Suprapubic skin (tissue), 4 donors: Measurements from ENCODE around the gene HMG20B. TPM values are rescaled to one million over a fixed set of nuclear protein-coding genes. Genes with fewer than 3 reads are reported as not detected.

Experiments used
- DNase-seq, 2 donors: peaks; one replicate each; pipeline ENCODE4 v3.0.0-alpha.2; 2019; ENCODE audit warnings: low spot score in 2 of 2
- H3K27ac ChIP-seq: fragments of 200-600 bp; sonication (generic); one replicate; pipeline ENCODE4 v1.5.1; 2019
- H3K27me3 ChIP-seq: fragments of 200-600 bp; sonication (generic); one replicate; pipeline ENCODE4 v1.5.1; 2019
- H3K36me3 ChIP-seq: fragments of 200-600 bp; sonication (generic); one replicate; pipeline ENCODE4 v1.5.1; 2019
- H3K4me1 ChIP-seq: fragments of 200-600 bp; sonication (generic); one replicate; pipeline ENCODE4 v1.5.1; 2019
- H3K4me3 ChIP-seq: fragments of 200-600 bp; sonication (generic); one replicate; pipeline ENCODE4 v1.5.1; 2019; ENCODE audit warnings: mild to moderate bottlenecking
- H3K9me3 ChIP-seq: fragments of 200-600 bp; sonication (generic); one replicate; pipeline ENCODE4 v1.5.1; 2019
- EP300 ChIP-seq: sonication (generic); formaldehyde crosslinking; IDR thresholded peaks from one replicate; pipeline ENCODE4 v1.6.1; 2017; ENCODE audit warnings: antibody characterized with exemption
- POLR2A ChIP-seq, 2 donors: fragments of 450-650 bp; IDR thresholded peaks; one replicate each; pipeline ENCODE4 v1.6.1; 2017; ENCODE audit warnings: antibody characterized with exemption in 2 of 2, mild to moderate bottlenecking in 2 of 2, moderate library complexity in 2 of 2
- POLR2AphosphoS5 ChIP-seq, 3 donors: sonication (generic); formaldehyde crosslinking; IDR thresholded peaks; one replicate each; pipeline ENCODE4 v1.6.1; 2017; ENCODE audit warnings: antibody characterized with exemption in 3 of 3
- WGBS: methylation state at CpG from one replicate; pipeline ENCODE4 v1.1.5; 2018; 5-methylcytosine and 5-hydroxymethylcytosine counted together
- total RNA-seq, 4 donors: library from RNA; depleted of rRNA; stranded (reverse); fragments of >200 nt; gene quantifications; one replicate each; pipeline ENCODE4 v1.1.0, GENCODE V29; 2016
- TF ChIP-seq, protein P1 (sequence below), 2 donors: fragments of 200-600 bp in 1 of 2; fragments of 450-650 bp in 1 of 2; sonication (generic) in 1 of 2; IDR thresholded peaks; one replicate each; pipeline ENCODE4 v1.5.1; 2016 to 2019; ENCODE audit warnings: antibody characterized with exemption in 2 of 2, mild to moderate bottlenecking in 1 of 2, moderate library complexity in 1 of 2

HMG20B gene
- total RNA-seq, 4 donors from 2014 or later: 87.9 to 135 (median 118) TPM

DNA sequence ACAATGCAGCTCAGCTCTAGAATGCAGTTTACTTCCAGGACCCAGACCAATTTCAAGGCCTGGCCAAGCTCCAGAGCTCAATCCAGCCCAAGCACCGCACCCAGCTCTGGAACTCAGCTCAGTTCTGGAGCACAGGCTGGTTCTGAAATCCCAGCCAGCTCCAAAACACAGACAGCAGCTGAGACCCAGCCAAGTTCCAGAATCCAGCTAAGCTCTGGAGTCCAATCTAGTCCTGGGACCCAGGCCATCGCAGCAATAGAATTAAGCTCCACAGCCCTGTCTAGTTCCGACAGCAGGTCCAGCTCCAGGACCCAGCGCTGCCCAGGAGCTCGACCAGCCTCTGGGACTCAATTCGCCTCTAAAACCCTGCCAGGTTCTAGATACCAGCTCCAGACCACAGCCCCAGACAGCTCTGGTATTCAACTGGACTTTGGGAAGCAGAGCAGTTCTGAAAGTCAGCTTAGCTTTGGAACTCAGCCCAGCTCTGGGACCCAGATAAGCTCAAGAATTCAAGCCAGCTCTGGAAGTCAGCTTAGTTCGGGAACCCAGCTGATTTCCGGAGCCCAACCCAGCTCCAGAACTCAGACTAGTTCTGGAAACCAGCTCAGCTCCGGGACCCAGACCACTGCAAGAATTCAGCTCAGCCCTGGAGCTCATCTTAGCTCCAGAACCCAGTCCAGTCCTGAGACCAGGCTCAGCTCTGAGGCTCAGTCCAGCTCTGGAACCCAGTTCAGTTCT is 19.3 kb downstream of the HMG20B start:
- no peaks in the 10 kb centered on the region for H3K27me3 ChIP-seq
- WGBS: 17% methylated on average over 1 of the region's 9 CpGs
- no peak overlapping the region for H3K4me3 ChIP-seq
- DNase-seq: no peak
- no peaks in the 10 kb centered on the region for H3K9me3 ChIP-seq
- H3K4me1 ChIP-seq: peaks cover 2% of the 10 kb centered on the region
- H3K36me3 ChIP-seq: no peaks in the 10 kb centered on the region
- TF ChIP-seq POLR2AphosphoS5 (IDR thresholded peaks at IDR 0.05) (no peak), EP300 (no peak), POLR2A (IDR thresholded peaks at IDR 0.05) (no peak)
- TF ChIP-seq, protein P1, sequence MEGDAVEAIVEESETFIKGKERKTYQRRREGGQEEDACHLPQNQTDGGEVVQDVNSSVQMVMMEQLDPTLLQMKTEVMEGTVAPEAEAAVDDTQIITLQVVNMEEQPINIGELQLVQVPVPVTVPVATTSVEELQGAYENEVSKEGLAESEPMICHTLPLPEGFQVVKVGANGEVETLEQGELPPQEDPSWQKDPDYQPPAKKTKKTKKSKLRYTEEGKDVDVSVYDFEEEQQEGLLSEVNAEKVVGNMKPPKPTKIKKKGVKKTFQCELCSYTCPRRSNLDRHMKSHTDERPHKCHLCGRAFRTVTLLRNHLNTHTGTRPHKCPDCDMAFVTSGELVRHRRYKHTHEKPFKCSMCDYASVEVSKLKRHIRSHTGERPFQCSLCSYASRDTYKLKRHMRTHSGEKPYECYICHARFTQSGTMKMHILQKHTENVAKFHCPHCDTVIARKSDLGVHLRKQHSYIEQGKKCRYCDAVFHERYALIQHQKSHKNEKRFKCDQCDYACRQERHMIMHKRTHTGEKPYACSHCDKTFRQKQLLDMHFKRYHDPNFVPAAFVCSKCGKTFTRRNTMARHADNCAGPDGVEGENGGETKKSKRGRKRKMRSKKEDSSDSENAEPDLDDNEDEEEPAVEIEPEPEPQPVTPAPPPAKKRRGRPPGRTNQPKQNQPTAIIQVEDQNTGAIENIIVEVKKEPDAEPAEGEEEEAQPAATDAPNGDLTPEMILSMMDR (IDR thresholded peaks at IDR 0.05): no peak
- no peak overlapping the region for H3K27ac ChIP-seq

DNA sequence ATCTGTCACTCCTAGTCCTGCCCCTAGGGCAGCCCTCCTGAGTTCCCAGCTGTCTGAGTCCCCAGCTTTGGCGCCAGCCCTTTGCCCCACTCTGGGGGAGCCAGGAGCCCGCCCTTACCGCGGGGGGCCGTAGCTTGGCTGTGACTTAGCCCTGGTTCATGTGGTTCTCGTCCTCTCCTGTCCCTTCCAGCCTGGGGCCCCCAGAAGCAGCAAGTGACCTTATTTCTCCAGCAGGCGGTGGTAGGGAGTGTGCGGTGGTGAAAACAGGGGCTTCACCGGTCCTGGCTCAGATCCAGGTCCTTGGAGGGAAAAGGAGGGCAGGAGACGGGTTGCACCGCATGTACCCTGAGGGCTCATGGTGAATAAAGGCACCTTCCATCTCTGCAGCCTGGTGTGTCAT is 20.4 kb downstream of the HMG20B start:
- TF ChIP-seq EP300: no peak
- Histone ChIP-seq H3K4me3 (no peak overlapping the region), H3K4me1 (no peaks in the 10 kb centered on the region), H3K27me3 (no peaks in the 10 kb centered on the region), H3K9me3 (no peaks in the 10 kb centered on the region), H3K27ac (no peak overlapping the region), H3K36me3 (no peaks in the 10 kb centered on the region)
- no peak for DNase-seq
- 56% methylated on average over 10 of the region's 11 CpGs for WGBS

DNA sequence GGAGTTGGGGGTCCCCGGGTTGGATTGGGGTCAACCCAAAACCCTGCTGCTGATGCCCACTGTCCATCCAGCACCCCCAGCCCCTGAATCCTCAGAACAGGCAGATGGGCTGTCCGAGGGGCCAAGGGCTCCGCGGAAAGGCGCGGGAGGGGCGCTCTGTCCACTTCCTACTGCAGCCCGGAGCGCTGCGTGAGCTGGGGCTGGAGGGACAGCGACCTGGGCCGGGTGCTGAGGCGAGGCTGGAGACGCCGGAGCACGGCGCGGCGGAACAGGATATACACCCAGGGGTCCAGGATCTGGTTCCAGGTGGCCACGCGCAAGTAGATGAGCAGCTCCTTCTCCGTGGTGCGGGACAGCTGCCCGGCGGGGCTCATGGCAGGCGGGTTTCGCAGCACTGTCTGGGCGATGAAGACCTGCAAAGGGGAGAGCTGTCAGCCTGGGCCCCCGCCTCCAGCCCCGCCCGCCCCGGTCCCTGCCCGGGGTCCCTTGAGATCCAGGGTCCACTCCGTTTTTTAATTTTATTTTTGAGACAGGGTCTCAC is 22.8 kb downstream of the HMG20B start:
- TF ChIP-seq POLR2AphosphoS5 (IDR thresholded peaks at IDR 0.05) (no peak), POLR2A (IDR thresholded peaks at IDR 0.05) (no peak)
- no peaks in the 10 kb centered on the region for H3K9me3 ChIP-seq
- no peak overlapping the region for H3K4me3 ChIP-seq
- H3K36me3 ChIP-seq: no peaks in the 10 kb centered on the region
- no peak overlapping the region for H3K27ac ChIP-seq
- no peak for DNase-seq
- no peaks in the 10 kb centered on the region for H3K27me3 ChIP-seq
- no peaks in the 10 kb centered on the region for H3K4me1 ChIP-seq
- WGBS: 73% methylated on average over 31 of the region's 34 CpGs

DNA sequence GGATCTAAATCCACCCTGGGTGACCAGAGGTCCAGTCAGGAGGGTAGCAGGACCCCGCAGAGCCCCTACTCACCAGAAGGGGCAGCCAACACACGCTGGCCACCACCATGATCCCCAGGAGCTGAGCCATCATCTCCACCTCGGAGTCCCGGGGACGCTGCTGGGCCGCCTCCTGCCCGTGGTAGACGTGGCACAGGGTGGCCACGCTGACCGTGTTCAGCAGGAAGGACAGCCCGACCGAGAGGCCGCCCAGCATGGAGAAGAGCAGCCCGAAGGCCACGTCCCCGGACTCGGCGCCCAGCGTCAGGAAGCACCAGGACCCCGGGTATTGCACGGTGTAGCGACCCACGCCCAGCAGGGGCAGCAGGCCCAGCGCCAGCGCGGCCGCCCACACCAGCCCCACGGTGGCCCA is 27.0 kb downstream of the HMG20B start:
- Histone ChIP-seq H3K27me3 (peaks cover 4% of the 10 kb centered on the region), H3K4me3 (no peak overlapping the region), H3K27ac (no peak overlapping the region), H3K36me3 (no peaks in the 10 kb centered on the region), H3K4me1 (peaks cover 6% of the 10 kb centered on the region), H3K9me3 (no peaks in the 10 kb centered on the region)
- TF ChIP-seq POLR2AphosphoS5 (IDR thresholded peaks at IDR 0.05) (no peak), POLR2A (IDR thresholded peaks at IDR 0.05) (no peak), EP300 (no peak)
- TF ChIP-seq, protein P1 (IDR thresholded peaks at IDR 0.05): no peak
- peak in 1 of 2 donors; percentile 59 for DNase-seq
- 88% methylated on average over 5 of the region's 28 CpGs for WGBS

DNA sequence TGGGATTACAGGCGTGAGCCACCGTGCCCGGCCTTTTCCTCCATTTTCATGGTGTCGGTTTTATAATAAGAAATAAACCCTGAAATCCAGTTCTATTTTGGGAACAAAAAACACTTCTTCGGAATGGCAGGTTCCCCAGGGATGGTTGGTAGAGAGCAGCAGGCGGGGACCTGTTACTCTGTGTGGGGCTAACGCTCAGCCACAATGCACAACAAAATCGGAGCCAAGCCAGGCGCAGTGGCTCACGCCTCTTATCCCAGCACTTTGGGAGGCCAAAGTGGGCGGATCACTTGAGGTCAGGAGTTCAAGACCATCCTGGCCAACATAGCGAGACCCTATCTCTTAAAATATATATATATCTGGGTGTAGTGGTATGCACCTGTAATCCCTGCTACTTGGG is 28.3 kb downstream of the HMG20B start:
- H3K9me3 ChIP-seq: no peaks in the 10 kb centered on the region
- H3K27me3 ChIP-seq: peaks cover 8% of the 10 kb centered on the region
- H3K4me1 ChIP-seq: peaks cover 17% of the 10 kb centered on the region
- TF ChIP-seq EP300 (no peak), POLR2AphosphoS5 (IDR thresholded peaks at IDR 0.05) (no peak), POLR2A (IDR thresholded peaks at IDR 0.05) (no peak)
- TF ChIP-seq, protein P1 (IDR thresholded peaks at IDR 0.05): no peak
- no peak overlapping the region for H3K27ac ChIP-seq
- DNase-seq: no peak
- WGBS: 81% methylated on average over 12 of the region's 12 CpGs
- H3K36me3 ChIP-seq: no peaks in the 10 kb centered on the region
- no peak overlapping the region for H3K4me3 ChIP-seq

DNA sequence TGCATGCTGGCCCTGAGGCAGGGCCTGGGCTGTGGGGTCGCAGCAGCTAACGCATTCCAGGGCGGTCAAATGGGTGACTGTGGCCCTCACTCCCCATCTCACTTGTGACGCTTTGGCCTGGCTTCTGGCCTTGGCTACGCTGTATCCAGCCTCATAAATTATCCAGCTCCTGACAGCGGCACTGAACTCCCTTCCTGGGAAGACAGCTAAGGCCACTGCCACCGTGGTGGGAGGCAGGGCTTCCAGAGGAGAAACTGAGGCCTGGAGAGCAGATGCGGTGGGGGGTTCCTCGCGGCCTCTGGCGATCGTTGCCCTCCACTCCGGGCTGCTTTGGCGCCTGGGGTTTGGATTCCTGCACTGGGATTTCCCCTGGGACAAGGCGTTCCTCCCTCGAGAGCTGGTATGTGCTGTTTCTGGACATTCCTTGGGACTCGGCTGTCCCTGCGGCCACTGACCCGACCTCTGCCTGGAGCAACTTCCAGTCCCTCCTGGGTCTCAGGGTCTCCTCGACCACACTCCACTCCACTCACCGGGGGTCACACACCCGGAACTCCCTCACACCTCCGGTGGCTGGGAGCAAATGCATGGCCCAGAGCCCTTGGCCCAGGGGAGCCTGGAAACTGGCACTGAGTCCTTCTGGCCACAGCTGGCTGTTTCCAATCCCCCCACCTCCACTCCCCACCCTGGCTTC is 30.5 kb downstream of the HMG20B start:
- 62% methylated on average over 17 of the region's 23 CpGs for WGBS
- peak in 1 of 2 donors; percentile 77 for DNase-seq
- TF ChIP-seq POLR2AphosphoS5 (IDR thresholded peaks at IDR 0.05): no peak
- TF ChIP-seq, protein P1 (IDR thresholded peaks at IDR 0.05): no peak
- TF ChIP-seq EP300: no peak
- no peak for TF ChIP-seq POLR2A (IDR thresholded peaks at IDR 0.05)
- Histone ChIP-seq H3K36me3 (no peaks in the 10 kb centered on the region), H3K4me3 (no peak overlapping the region), H3K27me3 (peaks cover 8% of the 10 kb centered on the region), H3K27ac (no peak overlapping the region), H3K9me3 (no peaks in the 10 kb centered on the region), H3K4me1 (peaks cover 37% of the 10 kb centered on the region)
